Measurements from ENCODE around the gene PARD6G. TPM values are rescaled to one million over a fixed set of nuclear protein-coding genes. Genes with fewer than 3 reads are reported as not detected.
A peak's percentile ranks its signal among the peaks of the same experiment; 100 is the strongest.

Gene PARD6G
- total RNA-seq, 1 donor from 2014 or later = 21.8 TPM

DNA sequence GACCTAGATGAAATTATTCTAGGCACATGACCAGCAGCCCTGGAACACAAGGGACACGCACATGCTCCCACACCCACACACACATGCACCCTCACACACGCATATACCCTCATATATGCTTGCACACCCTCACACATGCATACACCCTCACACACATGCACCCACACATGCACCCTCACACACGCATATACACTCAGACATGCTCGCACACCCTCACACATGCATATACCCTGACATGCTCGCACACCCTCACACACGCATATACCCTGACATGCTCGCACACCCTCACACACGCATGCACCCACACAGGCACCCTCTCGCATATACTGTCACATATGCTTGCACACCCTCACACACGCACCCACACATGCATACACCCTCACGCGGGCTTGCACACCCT, 61.8 kb downstream of the PARD6G start:
- Histone ChIP-seq H3K4me1 (no peaks in the 10 kb centered on the region), H3K9ac (no peak overlapping the region), H3F3A (ENCODE audit: low read depth) (no peaks in the 10 kb centered on the region), H4K20me1 (ENCODE audit: low read depth) (peaks cover 10% of the 10 kb centered on the region), H3K36me3 (no peaks in the 10 kb centered on the region), H3K4me3 (no peak overlapping the region), H2AFZ (replicated peaks) (no peak overlapping the region), H3K79me2 (ENCODE audit: low read depth) (no peaks in the 10 kb centered on the region), H3K9me3 (ENCODE audit: low read depth) (no peaks in the 10 kb centered on the region), H3K27me3 (no peaks in the 10 kb centered on the region), H3K27ac (no peak overlapping the region), H3K4me2 (no peak overlapping the region)
- H3K4me1 Mint-ChIP-seq = peaks cover 5% of the 10 kb centered on the region
- H3K27ac Mint-ChIP-seq = peak overlapping the region; percentile 2
- no peak for DNase-seq (ENCODE audit: low spot score)
- no peaks in the 10 kb centered on the region for H3K9me3 Mint-ChIP-seq
- H3K27me3 Mint-ChIP-seq (ENCODE audit: insufficient read depth, low read depth) = peaks cover 16% of the 10 kb centered on the region
- no peak overlapping the region for H3K4me3 Mint-ChIP-seq
- peaks cover 17% of the 10 kb centered on the region for H3K36me3 Mint-ChIP-seq
- TF ChIP-seq EZH2phosphoT487 (IDR thresholded peaks at IDR 0.05) = no peak
- TF ChIP-seq, protein P1, sequence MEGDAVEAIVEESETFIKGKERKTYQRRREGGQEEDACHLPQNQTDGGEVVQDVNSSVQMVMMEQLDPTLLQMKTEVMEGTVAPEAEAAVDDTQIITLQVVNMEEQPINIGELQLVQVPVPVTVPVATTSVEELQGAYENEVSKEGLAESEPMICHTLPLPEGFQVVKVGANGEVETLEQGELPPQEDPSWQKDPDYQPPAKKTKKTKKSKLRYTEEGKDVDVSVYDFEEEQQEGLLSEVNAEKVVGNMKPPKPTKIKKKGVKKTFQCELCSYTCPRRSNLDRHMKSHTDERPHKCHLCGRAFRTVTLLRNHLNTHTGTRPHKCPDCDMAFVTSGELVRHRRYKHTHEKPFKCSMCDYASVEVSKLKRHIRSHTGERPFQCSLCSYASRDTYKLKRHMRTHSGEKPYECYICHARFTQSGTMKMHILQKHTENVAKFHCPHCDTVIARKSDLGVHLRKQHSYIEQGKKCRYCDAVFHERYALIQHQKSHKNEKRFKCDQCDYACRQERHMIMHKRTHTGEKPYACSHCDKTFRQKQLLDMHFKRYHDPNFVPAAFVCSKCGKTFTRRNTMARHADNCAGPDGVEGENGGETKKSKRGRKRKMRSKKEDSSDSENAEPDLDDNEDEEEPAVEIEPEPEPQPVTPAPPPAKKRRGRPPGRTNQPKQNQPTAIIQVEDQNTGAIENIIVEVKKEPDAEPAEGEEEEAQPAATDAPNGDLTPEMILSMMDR (IDR thresholded peaks at IDR 0.05) = no peak
- TF ChIP-seq EZH2 (IDR thresholded peaks at IDR 0.05) = no peak

DNA sequence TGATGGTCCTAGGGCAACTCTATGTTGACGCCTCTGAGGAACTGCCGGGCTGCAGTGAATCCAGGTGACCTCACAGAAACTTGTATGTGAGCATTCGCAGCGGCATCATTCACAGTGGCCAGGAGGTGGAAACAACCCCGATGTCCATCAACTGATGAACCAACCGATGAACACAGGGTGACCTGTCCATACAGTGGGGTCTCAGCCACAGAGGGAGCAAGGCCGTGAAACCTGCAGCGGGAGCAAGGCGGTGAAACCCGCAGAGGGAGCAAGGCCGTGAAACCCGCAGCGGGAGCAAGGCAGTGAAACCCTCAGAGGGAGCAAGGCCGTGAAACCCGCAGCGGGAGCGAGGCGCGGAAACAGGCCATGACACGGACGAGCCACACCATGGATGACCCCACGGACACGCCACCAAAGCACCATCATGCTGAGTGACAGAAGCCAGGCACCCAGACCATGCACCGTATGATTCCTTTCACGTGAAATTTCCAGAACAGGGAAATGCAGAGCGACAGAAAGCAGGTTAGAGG, 63.0 kb downstream of the PARD6G start:
- no peaks in the 10 kb centered on the region for H3K9me3 ChIP-seq (ENCODE audit: low read depth)
- no peak overlapping the region for H3K9ac ChIP-seq
- no peaks in the 10 kb centered on the region for H3K27me3 ChIP-seq
- no peaks in the 10 kb centered on the region for H3F3A ChIP-seq (ENCODE audit: low read depth)
- no peak for DNase-seq (ENCODE audit: low spot score)
- no peak overlapping the region for H3K27ac ChIP-seq
- no peak overlapping the region for H2AFZ ChIP-seq (replicated peaks)
- peaks cover 15% of the 10 kb centered on the region for H3K36me3 Mint-ChIP-seq
- peaks cover 10% of the 10 kb centered on the region for H4K20me1 ChIP-seq (ENCODE audit: low read depth)
- H3K4me3 ChIP-seq = no peak overlapping the region
- TF ChIP-seq EZH2 (IDR thresholded peaks at IDR 0.05) (no peak), EZH2phosphoT487 (IDR thresholded peaks at IDR 0.05) (no peak)
- TF ChIP-seq, protein P1 (IDR thresholded peaks at IDR 0.05) = no peak
- H3K4me1 ChIP-seq = no peaks in the 10 kb centered on the region
- H3K4me3 Mint-ChIP-seq = no peak overlapping the region
- no peak overlapping the region for H3K27ac Mint-ChIP-seq
- no peak overlapping the region for H3K4me2 ChIP-seq
- H3K79me2 ChIP-seq (ENCODE audit: low read depth) = no peaks in the 10 kb centered on the region
- H3K4me1 Mint-ChIP-seq = peaks cover 5% of the 10 kb centered on the region
- peaks cover 16% of the 10 kb centered on the region for H3K27me3 Mint-ChIP-seq (ENCODE audit: insufficient read depth, low read depth)
- H3K36me3 ChIP-seq = no peaks in the 10 kb centered on the region
- no peaks in the 10 kb centered on the region for H3K9me3 Mint-ChIP-seq

DNA sequence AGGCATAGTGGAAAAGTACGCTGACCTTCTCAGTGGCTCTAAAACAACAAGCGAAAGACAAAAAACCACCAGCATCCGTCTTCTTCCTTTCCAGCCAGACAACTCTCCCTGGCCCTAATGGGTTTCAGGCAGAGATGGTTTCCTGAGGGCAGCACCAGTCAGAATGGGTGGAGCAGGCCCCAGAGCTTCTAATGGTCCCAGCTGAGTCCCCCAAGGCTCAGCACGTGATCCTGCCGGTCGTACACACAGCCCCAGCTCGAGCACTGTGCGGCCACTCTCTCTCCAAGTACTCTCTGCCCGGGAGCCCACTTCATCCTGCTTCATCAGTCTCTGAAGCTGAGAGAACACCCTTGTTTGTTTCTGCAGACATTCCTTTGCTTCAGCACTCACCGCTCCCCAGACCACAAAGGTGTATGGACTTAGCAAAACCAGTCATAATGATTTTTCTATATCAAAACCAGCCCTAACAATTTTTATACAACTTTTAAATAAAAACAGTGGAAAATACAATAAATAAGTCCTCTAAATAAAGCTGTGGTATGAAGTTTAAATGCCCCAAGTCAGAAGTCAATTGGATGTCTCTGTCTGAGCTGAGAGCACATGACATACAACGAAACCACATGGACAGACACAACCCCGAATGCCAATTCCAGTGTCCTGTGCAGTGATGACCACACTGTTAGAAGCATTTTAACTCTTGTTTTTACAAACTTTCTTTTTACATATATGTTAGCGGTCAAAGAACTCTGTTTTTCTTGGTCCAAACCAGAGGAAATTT, 63.9 kb downstream of the PARD6G start:
- H3K9me3 Mint-ChIP-seq = no peaks in the 10 kb centered on the region
- H4K20me1 ChIP-seq (ENCODE audit: low read depth) = peaks cover 10% of the 10 kb centered on the region
- no peak overlapping the region for H3K9ac ChIP-seq
- no peak overlapping the region for H3K4me2 ChIP-seq
- DNase-seq (ENCODE audit: low spot score) = no peak
- no peak overlapping the region for H2AFZ ChIP-seq (replicated peaks)
- no peak overlapping the region for H3K4me3 Mint-ChIP-seq
- no peak overlapping the region for H3K27ac ChIP-seq
- peaks cover 19% of the 10 kb centered on the region for H3K36me3 Mint-ChIP-seq
- no peak overlapping the region for H3K27ac Mint-ChIP-seq
- H3K27me3 Mint-ChIP-seq (ENCODE audit: insufficient read depth, low read depth) = peaks cover 16% of the 10 kb centered on the region
- no peaks in the 10 kb centered on the region for H3K36me3 ChIP-seq
- no peaks in the 10 kb centered on the region for H3K79me2 ChIP-seq (ENCODE audit: low read depth)
- H3K4me1 ChIP-seq = no peaks in the 10 kb centered on the region
- no peaks in the 10 kb centered on the region for H3F3A ChIP-seq (ENCODE audit: low read depth)
- peaks cover 9% of the 10 kb centered on the region for H3K4me1 Mint-ChIP-seq
- no peaks in the 10 kb centered on the region for H3K27me3 ChIP-seq
- H3K4me3 ChIP-seq = no peak overlapping the region
- TF ChIP-seq EZH2phosphoT487 (IDR thresholded peaks at IDR 0.05) (no peak), EZH2 (IDR thresholded peaks at IDR 0.05) (no peak)
- TF ChIP-seq, protein P1 (IDR thresholded peaks at IDR 0.05) = no peak
- no peaks in the 10 kb centered on the region for H3K9me3 ChIP-seq (ENCODE audit: low read depth)

Data from neural progenitor cell (in vitro differentiated cells).